Activated naive CD8-positive, alpha-beta T cell treated with anti-CD3 and anti-CD28 coated beads for 36 hours (primary cell): ENCODE data around the gene ANTXR2. TPM values are rescaled to one million over a fixed set of nuclear protein-coding genes. Genes with fewer than 3 reads are reported as not detected.

Experiments
- DNase-seq: peaks from one replicate; pipeline ENCODE4 v3.0.0; 2021
- H3K27ac Mint-ChIP-seq: one replicate; pipeline ENCODE4 v1.8.0; 2022; ENCODE audit warnings: mild to moderate bottlenecking, moderate library complexity, mixed read lengths
- H3K27me3 Mint-ChIP-seq: one replicate; pipeline ENCODE4 v1.8.0; 2022; ENCODE audit warnings: mild to moderate bottlenecking, mixed read lengths
- H3K36me3 Mint-ChIP-seq: one replicate; pipeline ENCODE4 v1.8.0; 2021; ENCODE audit warnings: mild to moderate bottlenecking, mixed read lengths
- H3K4me1 Mint-ChIP-seq: one replicate; pipeline ENCODE4 v1.8.0; 2021; ENCODE audit warnings: mixed read lengths
- H3K4me3 Mint-ChIP-seq: one replicate; pipeline ENCODE4 v1.8.0; 2022; ENCODE audit warnings: mild to moderate bottlenecking, moderate library complexity, mixed read lengths
- H3K9me3 Mint-ChIP-seq: one replicate; pipeline ENCODE4 v1.8.0; 2022; ENCODE audit warnings: mixed read lengths
- total RNA-seq, 2 experiments: library from RNA; stranded (reverse); gene quantifications; one replicate each; pipeline ENCODE4 v1.2.3, GENCODE V29; 2021

ANTXR2 gene
- total RNA-seq, 2 experiments from 2014 or later: 1.5 to 2.0 TPM

DNA sequence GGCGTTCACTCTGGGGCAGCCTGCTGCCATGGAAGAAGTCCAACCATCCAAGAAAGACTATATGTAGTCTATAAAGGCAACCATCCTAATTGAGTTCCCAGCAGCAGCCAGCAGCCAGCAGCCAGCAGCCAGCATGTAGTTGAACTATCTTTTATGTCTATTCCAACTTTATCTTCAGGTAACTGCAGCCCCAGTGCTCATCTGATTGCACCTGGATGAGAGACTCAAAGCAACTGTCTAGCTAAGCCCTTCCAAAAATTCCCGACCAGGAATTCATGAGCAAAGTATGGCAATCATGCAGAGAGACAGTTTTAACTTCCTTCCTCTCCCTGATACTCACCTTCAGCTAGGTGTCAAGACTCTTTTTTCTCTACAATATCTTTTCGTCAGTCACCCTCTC is 216.8 kb downstream of the ANTXR2 start:
- no peak overlapping the region for H3K4me3 Mint-ChIP-seq
- peaks cover 2% of the 10 kb centered on the region for H3K4me1 Mint-ChIP-seq
- no peak overlapping the region for H3K27ac Mint-ChIP-seq
- H3K9me3 Mint-ChIP-seq: no peaks in the 10 kb centered on the region
- DNase-seq: no peak
- H3K36me3 Mint-ChIP-seq: no peaks in the 10 kb centered on the region
- H3K27me3 Mint-ChIP-seq: peaks cover 7% of the 10 kb centered on the region

DNA sequence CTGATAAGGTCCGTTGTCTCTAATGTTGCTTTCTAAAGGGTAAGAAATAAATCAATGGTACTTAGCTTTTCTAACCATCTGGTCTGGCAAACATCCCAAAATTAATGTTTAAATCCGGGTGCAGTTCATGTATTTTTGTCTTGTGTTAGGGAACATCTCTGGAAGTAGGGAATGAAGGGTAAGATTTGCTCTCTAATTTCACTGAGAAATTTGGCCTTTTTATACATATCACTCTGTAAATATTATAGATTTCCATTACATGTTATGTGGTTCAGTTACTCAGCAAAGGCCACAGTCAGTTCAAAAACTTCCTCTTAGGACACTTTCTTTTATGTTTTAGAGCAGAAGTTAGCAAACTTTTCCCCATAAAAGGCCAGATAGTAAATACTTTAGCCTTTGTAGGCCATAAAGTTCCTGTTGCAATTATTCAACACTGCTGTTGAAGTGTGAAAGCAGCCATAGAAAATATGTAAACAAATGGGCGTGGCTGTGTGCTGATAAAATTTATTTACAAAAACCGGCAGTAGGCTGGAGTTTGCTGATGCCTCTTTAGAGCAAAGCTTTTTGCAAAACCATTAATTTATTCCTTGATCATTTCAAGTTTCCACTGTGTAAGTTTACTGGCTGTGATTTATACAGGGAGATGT is 218.1 kb downstream of the ANTXR2 start:
- no peak for DNase-seq
- H3K27me3 Mint-ChIP-seq: peaks cover 7% of the 10 kb centered on the region
- H3K36me3 Mint-ChIP-seq: no peaks in the 10 kb centered on the region
- no peak overlapping the region for H3K4me3 Mint-ChIP-seq
- H3K27ac Mint-ChIP-seq: no peak overlapping the region
- no peaks in the 10 kb centered on the region for H3K9me3 Mint-ChIP-seq
- H3K4me1 Mint-ChIP-seq: peaks cover 2% of the 10 kb centered on the region

DNA sequence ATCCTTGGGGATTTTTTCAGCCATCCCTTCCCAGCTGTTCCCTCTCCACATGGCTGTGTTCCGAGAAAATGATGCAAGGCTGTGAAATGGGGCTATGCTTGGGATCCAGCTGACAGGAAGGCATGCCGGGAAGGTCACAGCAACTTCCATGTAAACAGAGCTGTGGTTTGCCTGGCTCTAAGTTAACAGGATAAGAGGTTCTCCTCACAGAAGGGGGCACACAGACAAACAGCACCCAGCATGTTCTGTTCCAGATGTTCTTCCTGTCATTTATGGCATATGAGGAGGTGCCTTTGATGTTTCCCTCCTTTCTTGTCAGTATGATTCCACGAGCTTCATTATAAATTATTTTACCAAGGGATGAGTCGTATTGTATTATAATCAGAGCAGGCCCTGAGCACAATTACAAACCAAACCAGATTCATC is 220.7 kb downstream of the ANTXR2 start:
- Mint-ChIP-seq H3K4me3 (no peak overlapping the region), H3K27ac (no peak overlapping the region), H3K27me3 (peaks cover 7% of the 10 kb centered on the region), H3K4me1 (peaks cover 2% of the 10 kb centered on the region), H3K9me3 (no peaks in the 10 kb centered on the region), H3K36me3 (no peaks in the 10 kb centered on the region)
- DNase-seq: no peak

DNA sequence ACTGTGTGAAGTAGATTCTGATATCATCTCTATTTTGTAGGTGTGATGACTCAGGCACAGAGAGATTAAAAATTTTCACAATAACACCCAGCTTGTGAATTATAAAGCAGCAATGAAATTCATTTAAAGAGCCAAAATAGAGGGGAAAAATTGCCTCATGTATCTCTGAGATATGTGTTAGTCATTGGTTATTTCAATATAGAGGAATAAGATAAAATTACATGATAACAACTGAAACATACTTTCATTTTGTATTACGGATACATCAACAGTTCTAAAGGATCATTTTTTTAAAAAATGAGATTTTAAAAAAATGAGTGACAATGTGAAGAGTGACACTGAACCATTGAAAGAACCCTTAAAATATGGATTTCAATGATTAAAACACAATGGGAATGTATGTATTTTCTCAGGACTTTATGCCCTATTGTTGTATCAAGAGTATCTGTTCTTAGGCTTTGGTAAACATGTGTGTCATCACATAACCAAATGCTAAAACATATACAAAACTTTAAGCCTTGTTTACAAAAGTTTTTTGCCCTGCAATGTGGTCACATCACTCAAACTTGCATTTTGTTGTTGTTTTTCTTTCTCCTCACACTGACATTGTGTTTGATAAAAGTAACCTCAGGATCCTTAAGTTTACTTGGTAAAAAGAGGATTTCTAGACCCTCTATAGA is 221.3 kb downstream of the ANTXR2 start:
- peaks cover 7% of the 10 kb centered on the region for H3K27me3 Mint-ChIP-seq
- no peak overlapping the region for H3K27ac Mint-ChIP-seq
- no peaks in the 10 kb centered on the region for H3K36me3 Mint-ChIP-seq
- H3K9me3 Mint-ChIP-seq: no peaks in the 10 kb centered on the region
- no peak overlapping the region for H3K4me3 Mint-ChIP-seq
- H3K4me1 Mint-ChIP-seq: peaks cover 2% of the 10 kb centered on the region
- no peak for DNase-seq

Other genes starting within 250 kb of the ANTXR2 start
- 1 to 10 TPM; 1.3 to 2.3 TPM for gene PRDM8, start 124.3 kb upstream of the ANTXR2 start, total RNA-seq
- gene FGF5, start 193.4 kb upstream of the ANTXR2 start, total RNA-seq: not detected